HAP-1 (cell line): Measurements from ENCODE around the gene RUBCNL.

Source experiments
- DNase-seq, 2 experiments: peaks; one replicate each; pipeline ENCODE4 v3.0.0-alpha.2; 2016 to 2020; ENCODE audit warnings: low spot score in 2 of 2
- H3K27me3 ChIP-seq: fragments of 250-450 bp; sonication (Bioruptor Pico); 2 replicates; pipeline ENCODE4 v1.5.1; 2020; ENCODE audit warnings: low read depth, mild to moderate bottlenecking, moderate library complexity
- H3K36me3 ChIP-seq: fragments of 250-450 bp; sonication (Bioruptor Pico); replicated peaks from 2 replicates; pipeline ENCODE4 v1.5.1; 2020; ENCODE audit warnings: mild to moderate bottlenecking
- H3K4me1 ChIP-seq: fragments of 250-450 bp; sonication (Bioruptor Pico); 2 replicates; pipeline ENCODE4 v1.5.1; 2020; ENCODE audit warnings: mild to moderate bottlenecking
- H3K4me3 ChIP-seq: fragments of 250-450 bp; sonication (Bioruptor Pico); 2 replicates; pipeline ENCODE4 v1.5.1; 2020; ENCODE audit warnings: mild to moderate bottlenecking, moderate library complexity
- H3K9me3 ChIP-seq: fragments of 250-450 bp; sonication (Bioruptor Pico); 2 replicates; pipeline ENCODE4 v1.5.1; 2020; ENCODE audit warnings: mild to moderate bottlenecking, moderate library complexity
- in situ Hi-C: fragments of 300-500 bp; cut with MboI; formaldehyde crosslinking; loops from 3 replicates; pipeline ENCODE4 v1.14.3; 2020; ENCODE audit warnings: low sequenced_read_pairs, inconsistent platforms, mixed read lengths

The RUBCNL gene

DNA sequence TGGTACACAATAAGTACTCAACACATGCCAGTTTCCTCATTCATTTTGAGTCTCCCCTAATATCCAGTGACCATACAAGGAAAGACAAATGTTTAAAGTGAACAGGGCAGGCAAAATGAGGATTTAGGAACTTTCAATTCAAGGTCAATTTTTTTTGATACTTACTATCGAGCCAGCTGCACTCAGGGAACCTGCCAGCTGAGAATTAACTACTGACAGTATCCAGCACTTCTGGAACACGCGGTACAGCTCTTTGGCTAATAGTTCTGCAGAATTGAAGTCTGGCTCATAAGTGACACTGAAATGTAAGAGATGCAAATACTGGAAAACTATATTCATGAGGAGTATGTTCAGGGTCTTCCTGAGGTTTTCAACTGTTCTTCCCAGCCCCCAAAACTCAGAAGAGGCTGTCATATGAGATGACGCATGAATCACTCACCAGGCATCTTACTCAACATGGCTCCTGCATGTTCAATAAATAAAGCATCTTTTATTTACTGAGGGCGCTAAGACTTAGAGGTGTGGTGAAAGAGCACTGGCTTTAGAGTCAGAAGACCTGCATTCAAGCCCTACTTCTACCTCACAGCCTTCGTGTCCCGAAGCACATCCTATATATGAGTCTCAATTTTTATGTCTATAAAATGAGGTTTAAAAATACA is 25.6 kb downstream of the RUBCNL start:
- Histone ChIP-seq H3K27me3 (no peaks in the 10 kb centered on the region), H3K9me3 (no peaks in the 10 kb centered on the region), H3K4me3 (no peak overlapping the region), H3K4me1 (no peaks in the 10 kb centered on the region), H3K36me3 (no peaks in the 10 kb centered on the region)
- no peak for DNase-seq
- in situ Hi-C loops = no loop called here

DNA sequence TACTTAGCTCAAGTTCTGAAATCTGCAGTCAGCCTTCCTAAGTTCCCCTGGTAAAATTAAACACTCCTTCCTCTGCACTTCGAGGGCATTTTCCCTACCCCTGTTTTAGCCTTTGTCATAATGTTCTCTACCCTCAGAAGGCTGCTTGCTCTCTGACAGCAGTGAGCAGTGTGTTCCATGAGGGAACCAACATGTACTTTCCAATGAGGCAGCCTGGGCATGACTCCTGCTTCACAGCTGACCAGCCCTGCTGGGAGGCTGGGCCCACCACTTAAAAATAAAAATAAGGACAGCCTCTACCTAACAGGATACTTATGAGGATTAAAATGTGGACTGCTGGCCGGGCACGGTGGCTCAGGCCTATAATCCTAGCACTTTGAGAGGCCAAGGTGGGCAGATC is 26.4 kb downstream of the RUBCNL start:
- in situ Hi-C loops = no loop called here
- no peaks in the 10 kb centered on the region for H3K9me3 ChIP-seq
- no peaks in the 10 kb centered on the region for H3K4me1 ChIP-seq
- no peak overlapping the region for H3K4me3 ChIP-seq
- DNase-seq = no peak
- H3K27me3 ChIP-seq = no peaks in the 10 kb centered on the region
- H3K36me3 ChIP-seq = no peaks in the 10 kb centered on the region

DNA sequence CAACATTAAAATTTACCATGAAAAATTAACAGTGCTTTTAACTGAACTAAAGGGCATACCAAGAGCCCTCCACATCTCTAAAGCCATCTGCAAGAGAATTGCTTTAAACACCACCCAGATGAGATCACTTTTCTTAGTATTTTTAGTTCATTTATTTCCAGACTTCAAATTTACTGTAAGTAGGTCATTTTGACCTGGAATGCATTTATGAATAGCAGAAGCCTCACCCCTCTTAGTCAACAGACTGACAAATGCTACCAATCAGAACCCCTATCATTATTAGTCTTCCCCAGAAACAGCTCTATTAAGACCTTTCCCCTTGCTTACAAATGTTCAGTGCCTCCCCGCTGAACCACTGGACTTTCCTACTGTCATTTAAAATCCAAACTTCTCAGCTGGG is 27.3 kb downstream of the RUBCNL start:
- no peaks in the 10 kb centered on the region for H3K27me3 ChIP-seq
- no peak overlapping the region for H3K4me3 ChIP-seq
- no peaks in the 10 kb centered on the region for H3K4me1 ChIP-seq
- H3K9me3 ChIP-seq = no peaks in the 10 kb centered on the region
- no peak for DNase-seq
- no peaks in the 10 kb centered on the region for H3K36me3 ChIP-seq
- in situ Hi-C loops = no loop called here

DNA sequence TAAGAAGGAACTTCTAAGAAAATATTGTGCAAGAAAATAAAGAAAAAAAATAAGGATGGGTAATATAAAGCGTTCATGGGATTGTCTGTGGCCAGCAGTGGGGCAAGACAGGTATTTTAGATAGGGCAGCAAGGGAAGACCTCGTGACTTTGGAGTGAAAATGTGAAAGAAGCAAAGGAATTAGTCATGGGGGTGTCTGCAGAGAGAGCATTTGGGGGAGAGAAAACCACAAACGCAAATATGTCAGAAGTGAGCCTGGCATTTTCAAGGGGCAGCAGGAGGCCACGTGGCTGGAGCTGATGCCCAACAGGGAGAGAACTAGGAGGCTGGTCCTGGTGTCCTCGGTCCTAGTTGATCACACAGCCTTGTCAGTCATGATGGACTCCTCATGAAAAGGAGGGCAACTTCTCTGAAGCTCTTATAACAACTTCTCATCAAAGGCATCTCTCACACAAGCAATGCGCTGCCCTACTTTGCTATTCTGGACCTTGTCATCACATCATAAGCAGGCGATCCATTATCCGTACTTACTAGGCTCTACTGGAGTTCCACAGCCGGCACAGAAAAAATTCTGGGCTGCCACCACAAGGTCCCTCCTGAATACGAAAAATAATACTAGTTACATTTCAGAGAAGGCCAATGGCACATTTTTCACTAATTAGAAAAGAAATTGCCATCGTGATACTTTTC is 31.0 kb downstream of the RUBCNL start:
- in situ Hi-C loops = no loop called here
- H3K4me3 ChIP-seq = no peak overlapping the region
- H3K4me1 ChIP-seq = no peaks in the 10 kb centered on the region
- no peaks in the 10 kb centered on the region for H3K36me3 ChIP-seq
- DNase-seq = no peak
- H3K9me3 ChIP-seq = no peaks in the 10 kb centered on the region
- no peaks in the 10 kb centered on the region for H3K27me3 ChIP-seq

DNA sequence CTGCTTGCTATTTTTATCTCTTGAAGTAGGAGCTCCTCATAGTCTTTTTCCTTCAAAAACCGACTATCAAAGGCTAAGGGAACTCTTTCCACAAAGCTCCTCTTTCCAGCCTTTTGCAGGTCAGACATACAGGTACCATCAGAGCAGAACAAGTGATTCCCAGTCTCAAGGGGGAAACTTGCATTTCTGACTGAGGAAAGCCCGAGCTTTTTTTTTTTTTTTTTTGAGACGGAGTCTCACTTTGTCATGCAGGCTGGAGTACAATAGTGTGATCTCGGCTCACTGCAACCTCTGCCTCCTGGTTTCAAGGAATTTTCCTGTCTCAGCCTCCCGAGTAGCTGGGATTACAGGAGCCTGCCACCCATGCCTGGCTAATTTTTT is 32.0 kb downstream of the RUBCNL start:
- H3K9me3 ChIP-seq = no peaks in the 10 kb centered on the region
- no peaks in the 10 kb centered on the region for H3K4me1 ChIP-seq
- in situ Hi-C loops = no loop called here
- DNase-seq = no peak
- no peak overlapping the region for H3K4me3 ChIP-seq
- no peaks in the 10 kb centered on the region for H3K27me3 ChIP-seq
- no peaks in the 10 kb centered on the region for H3K36me3 ChIP-seq

DNA sequence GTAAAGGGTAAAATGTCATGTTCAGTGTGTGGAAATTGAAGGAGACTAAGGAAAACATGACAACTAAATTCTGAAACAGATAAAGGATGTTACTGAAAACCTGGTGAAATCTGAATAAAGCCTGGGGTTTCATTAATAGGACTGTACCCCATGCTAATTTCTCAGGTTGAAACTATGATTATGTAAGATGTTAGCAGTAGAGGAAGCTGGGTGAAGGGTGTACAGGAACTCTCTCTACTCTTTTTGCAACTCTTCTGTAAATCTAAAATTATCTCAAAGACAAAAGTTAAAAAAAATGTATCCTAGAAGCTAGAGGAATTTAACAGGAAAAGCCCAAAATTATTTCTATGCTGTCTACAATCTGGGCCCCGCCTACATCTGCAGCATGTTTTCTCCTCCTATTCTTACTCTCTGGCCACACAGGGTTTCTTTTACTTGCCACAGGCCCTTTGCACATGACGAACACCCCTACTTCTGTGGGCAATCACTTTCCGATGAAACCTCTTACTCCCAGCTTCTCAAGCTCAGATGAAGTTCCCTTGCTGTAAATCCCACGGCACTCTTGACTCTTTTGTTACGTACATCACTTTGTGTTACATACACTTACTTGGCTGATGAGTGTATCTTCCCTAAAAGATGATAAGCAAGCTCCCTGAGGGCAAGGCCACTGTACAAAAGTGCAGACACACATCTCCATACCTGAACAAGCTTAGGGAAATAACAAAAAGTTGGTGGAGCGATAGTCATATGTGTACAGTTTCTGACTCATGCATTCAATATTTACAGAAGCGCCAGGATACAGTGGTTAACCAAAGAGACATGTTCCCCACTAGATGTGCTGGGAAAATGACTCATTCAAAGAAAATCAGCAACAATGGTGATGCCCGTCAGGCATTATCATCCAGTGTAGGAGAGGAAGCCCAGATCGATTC is 32.6 kb downstream of the RUBCNL start:
- Histone ChIP-seq H3K27me3 (no peaks in the 10 kb centered on the region), H3K36me3 (no peaks in the 10 kb centered on the region), H3K9me3 (no peaks in the 10 kb centered on the region), H3K4me1 (no peaks in the 10 kb centered on the region), H3K4me3 (no peak overlapping the region)
- DNase-seq = no peak
- in situ Hi-C loops = no loop called here

DNA sequence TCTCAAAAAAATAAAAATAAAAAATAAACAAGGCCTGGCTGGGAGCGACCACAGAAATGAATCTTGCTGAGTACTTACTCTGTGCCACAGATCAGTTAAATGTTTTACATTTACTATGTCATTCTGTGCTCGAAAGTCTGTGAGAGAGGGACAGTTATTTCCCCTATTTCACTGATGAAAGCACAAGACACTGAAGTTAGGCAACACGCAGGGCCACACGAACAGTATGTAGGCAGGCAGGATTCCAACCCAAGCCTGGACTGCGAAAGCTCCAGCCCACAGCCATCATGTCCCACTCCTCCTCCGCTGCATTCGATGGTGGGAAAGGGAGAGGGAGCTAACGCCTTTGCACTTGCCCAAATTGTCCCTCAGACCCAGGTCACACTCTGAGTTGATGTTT is 34.2 kb downstream of the RUBCNL start:
- no peaks in the 10 kb centered on the region for H3K9me3 ChIP-seq

DNA sequence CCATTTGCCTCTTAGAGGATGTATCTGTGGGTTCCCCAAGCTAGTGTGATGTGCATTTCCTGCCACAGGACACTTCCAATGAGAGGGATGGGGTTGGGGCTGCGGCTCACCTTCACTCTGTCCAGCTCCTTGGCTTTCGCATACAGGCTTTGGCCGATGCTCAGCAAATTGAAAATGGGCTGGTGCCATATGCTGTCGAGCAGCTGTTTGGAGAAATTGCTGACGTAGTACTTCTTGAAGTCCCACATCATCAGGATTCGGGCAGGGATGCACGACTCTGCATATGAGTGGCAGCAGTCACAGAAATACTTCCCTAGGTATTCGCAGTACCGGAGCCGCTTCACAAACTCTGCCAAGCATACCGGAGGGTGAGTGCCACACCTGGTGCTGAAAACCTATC is 37.0 kb downstream of the RUBCNL start:
- Histone ChIP-seq H3K36me3 (no peaks in the 10 kb centered on the region), H3K27me3 (no peaks in the 10 kb centered on the region), H3K4me1 (no peaks in the 10 kb centered on the region), H3K4me3 (no peak overlapping the region), H3K9me3 (no peaks in the 10 kb centered on the region)
- DNase-seq = no peak
- in situ Hi-C loops = no loop called here

More for the DNA sequence above, 34.2 kb downstream of the RUBCNL start:
- Histone ChIP-seq H3K27me3 (no peaks in the 10 kb centered on the region), H3K4me1 (no peaks in the 10 kb centered on the region), H3K36me3 (no peaks in the 10 kb centered on the region), H3K4me3 (no peak overlapping the region)
- no peak for DNase-seq
- in situ Hi-C loops = no loop called here

DNA sequence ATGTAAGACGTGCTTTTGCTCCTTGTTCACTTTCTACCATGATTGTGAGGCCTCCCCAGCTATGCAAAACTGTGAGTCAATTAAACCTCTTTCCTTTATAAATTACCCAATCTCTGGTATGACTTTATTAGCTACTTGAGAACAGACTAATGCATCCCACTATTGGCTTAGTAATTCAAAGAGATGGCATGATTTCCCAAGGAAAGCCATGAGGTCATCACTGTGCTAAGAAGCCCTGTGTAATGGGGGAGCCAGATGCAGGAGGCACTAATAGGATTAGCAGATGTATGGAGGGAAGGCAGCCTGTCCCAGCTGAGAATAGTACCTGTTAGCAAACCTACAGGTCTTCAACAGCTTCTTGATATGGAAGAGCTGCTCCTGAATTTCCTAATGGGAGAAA is 38.1 kb downstream of the RUBCNL start:
- Histone ChIP-seq H3K4me1 (no peaks in the 10 kb centered on the region), H3K9me3 (no peaks in the 10 kb centered on the region), H3K27me3 (no peaks in the 10 kb centered on the region), H3K36me3 (no peaks in the 10 kb centered on the region), H3K4me3 (no peak overlapping the region)
- no peak for DNase-seq
- in situ Hi-C loops = no loop called here

DNA sequence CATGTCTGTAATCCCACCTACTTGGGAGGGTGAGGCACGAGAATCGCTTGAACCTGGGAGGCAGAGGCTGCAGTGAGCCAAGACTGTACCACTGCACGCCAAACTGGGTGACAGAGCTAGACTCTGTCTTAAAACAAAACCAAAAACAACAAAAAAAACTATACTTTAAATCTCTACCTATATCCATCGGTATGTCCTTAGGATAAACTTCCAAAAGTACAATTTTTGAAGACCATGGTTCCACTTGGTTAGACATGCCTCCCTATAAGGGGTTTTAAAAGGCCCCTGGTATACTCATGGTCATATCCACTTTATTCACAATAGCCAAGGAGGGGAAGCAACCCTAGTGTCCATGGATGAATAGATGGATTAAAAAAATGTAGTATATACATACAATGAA is 39.8 kb downstream of the RUBCNL start:
- no peaks in the 10 kb centered on the region for H3K9me3 ChIP-seq
- DNase-seq = no peak
- H3K4me1 ChIP-seq = no peaks in the 10 kb centered on the region
- no peaks in the 10 kb centered on the region for H3K27me3 ChIP-seq
- no peaks in the 10 kb centered on the region for H3K36me3 ChIP-seq
- in situ Hi-C loops = no loop called here
- H3K4me3 ChIP-seq = no peak overlapping the region

DNA sequence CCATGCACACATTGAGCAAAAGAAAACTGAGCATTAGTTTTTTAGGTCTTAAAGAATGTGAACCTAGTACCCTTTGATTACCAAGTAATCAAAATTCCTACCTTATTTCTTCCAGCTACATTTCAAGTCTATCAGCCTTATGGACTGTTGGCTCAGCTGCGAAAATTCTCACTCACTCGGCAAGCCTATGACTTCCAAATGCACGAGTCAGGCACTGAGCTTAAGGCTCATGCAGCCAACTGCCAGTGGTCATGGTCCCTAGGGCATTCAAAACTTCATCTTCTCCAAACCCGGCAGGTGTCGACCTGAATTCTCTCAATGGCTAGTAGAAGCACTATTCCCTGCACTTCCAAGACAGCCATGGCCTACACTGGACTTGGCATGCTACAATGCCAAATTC is 41.2 kb downstream of the RUBCNL start:
- no peaks in the 10 kb centered on the region for H3K36me3 ChIP-seq
- H3K9me3 ChIP-seq = no peaks in the 10 kb centered on the region
- in situ Hi-C loops = no loop called here
- no peaks in the 10 kb centered on the region for H3K4me1 ChIP-seq
- no peaks in the 10 kb centered on the region for H3K27me3 ChIP-seq
- no peak for DNase-seq
- H3K4me3 ChIP-seq = no peak overlapping the region

DNA sequence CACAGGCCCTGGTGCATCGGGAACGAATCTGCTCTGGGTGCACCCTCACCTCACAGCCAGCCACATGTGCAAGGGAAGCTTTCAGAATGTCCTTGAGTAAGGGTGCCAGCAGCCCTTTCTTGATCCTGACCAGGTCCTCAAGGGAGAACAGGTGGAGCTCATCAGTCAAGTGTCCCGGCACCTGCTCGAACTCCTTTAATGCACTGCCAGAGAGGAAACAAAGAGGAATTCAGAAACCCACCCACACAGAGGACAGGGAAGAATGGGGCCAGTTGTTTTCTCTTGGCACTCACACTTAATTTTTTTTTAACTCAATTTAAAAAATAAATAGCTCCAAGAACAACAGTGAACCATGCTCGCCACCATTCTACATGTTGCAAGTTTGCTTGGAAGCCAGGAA is 41.7 kb downstream of the RUBCNL start:
- H3K27me3 ChIP-seq = no peaks in the 10 kb centered on the region
- in situ Hi-C loops = no loop called here
- DNase-seq = no peak
- no peaks in the 10 kb centered on the region for H3K9me3 ChIP-seq
- H3K36me3 ChIP-seq = no peaks in the 10 kb centered on the region
- no peak overlapping the region for H3K4me3 ChIP-seq
- no peaks in the 10 kb centered on the region for H3K4me1 ChIP-seq

DNA sequence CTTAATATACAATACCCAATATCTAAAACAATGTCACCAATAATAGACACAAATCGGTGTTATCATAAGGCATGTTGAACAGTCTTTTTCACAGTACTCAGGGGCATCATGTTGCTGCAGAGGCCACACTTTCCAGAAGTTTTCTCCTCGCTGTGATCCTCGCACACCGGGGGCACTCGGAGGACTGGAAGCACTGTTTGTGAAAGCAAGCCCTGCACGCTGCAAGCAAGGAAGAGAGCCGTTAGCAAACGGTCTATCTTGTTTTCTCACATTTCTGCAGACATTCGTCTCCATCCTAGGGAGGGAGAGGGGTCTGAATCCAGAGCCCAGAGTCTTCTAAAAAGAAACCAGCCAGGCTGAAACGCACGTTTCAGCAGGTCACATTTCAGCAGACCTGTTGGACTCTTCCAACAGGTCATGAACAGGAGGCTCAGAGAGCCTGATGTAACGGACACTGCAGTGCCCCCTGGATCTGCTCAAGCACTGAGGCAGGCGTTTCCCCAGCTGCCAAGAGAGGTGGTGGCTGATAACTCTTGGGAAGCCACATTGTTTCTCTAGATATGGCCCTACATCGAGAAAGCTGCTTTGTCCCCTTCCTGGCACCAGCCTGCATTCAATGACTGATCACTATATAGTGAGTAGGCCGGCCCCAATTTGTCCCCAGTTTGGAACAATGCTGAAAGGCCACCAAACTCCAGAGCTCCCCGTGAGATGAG is 43.6 kb downstream of the RUBCNL start:
- in situ Hi-C loops = no loop called here
- DNase-seq = no peak
- Histone ChIP-seq H3K36me3 (no peaks in the 10 kb centered on the region), H3K4me1 (no peaks in the 10 kb centered on the region), H3K9me3 (no peaks in the 10 kb centered on the region), H3K27me3 (no peaks in the 10 kb centered on the region), H3K4me3 (no peak overlapping the region)
